ENCODE measurements around the gene PPP2R5C. TPM values are rescaled to one million over a fixed set of nuclear protein-coding genes. Genes with fewer than 3 reads are reported as not detected.

PPP2R5C gene
- total RNA-seq, 2 donors from 2014 or later: 282 to 355 TPM

DNA sequence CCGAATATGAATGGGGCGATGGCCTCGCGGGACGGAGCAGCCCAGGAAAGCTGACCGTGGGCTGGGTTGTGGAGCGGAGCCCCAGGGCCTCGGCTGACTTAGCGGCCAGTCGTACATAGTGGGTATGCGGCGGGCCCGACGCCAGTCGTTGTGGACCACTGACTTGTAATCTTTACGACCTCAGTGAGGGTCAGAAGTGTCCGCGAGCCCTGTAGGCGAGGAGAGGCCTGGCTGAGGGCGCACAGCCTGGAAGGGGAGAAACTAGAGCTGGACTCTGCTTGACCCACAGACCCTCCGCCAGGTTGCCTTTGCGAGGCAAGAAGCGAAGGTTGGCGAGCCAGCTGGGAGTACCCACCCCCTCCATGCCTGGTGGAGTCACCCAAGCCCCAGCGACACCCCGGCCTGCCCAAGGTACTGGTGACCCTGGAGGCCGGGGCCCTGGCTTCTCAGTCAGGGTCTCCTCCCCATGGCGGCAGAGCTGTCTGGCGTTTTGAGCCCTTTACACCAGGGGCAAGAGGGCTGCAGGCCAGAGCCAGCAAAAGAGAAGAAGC lies 187.2 kb downstream of the PPP2R5C start:
- ATAC-seq (no peak), DNase-seq (ENCODE audit: low spot score in 2 of 2) (no peak)
- Mint-ChIP-seq H3K9me3 (no peaks in the 10 kb centered on the region), H3K36me3 (peaks cover 6 to 15% of the 10 kb centered on the region in 2 donors), H3K27ac (peak overlapping the region; percentile 95 to 98)

DNA sequence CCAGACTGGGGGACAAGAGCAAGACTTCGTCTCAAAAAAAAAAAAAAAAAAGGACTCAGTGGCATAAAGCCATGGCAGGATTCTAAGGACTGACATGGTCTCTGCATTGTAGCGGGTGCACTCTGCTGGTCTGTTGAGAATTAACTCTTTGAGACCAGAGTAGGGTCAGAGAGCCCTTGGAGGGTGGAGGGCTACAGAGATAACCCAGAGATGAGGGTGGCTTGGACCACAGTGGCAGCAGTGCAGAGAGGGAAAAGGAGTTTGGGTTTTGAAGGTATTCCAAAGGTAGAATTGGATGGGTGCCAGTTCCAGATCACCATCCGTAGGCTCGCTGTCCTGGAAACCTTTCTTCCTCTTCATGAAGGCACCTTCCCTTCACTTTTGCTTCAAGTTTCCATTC lies 188.6 kb downstream of the PPP2R5C start:
- DNase-seq (ENCODE audit: low spot score in 2 of 2) (no peak), ATAC-seq (no peak)
- Mint-ChIP-seq H3K36me3 (peaks cover 6 to 15% of the 10 kb centered on the region in 2 donors), H3K9me3 (no peaks in the 10 kb centered on the region), H3K27ac (peak overlapping the region in 1 of 2 donors; percentile 95)

DNA sequence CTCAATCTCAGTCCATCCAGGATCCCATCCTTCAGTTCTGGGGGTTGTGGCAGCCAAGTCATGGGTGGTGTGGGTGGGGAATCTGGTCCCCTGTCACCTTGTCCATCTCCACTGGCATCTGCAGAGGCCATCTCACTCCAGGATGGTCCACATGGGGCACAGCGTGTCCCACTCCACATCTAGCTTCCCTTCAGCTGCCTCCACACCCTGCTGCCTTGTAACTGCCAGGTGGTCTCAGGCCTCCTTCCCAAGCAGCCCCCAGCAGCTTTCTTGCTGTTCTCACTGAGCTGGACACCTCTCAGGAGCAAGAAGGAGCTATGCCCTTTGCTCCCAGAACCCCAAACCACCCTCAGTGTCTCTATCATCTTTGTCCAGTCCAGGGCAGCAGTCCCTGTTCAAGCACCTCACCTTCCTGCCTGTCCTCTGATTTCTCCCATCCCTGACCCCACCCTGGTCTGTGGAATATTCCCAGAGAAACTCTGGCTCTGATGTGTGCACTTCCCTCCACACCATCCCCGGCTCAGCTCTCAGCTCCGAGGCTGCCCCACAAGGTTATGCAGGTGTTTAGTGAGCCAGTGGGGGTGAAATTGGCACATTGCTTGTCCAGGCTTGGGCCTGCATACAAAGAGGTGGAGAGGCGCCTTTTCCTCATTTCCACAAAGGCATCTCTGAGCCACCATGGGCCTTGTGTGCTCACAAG lies 189.2 kb downstream of the PPP2R5C start:
- H3K36me3 Mint-ChIP-seq: peaks cover 6 to 15% of the 10 kb centered on the region in 2 donors
- ATAC-seq: no peak
- peak overlapping the region; percentile 22 to 95 for H3K27ac Mint-ChIP-seq

GRCh38 chr14:101953151-101953550 lies 191.6 kb downstream of the PPP2R5C start:
- peak in 1 of 2 donors; percentile 49 for DNase-seq (ENCODE audit: low spot score in 2 of 2)
- Mint-ChIP-seq H3K9me3 (no peaks in the 10 kb centered on the region), H3K36me3 (peaks cover 4 to 6% of the 10 kb centered on the region in 2 donors), H3K27ac (no peak overlapping the region)
- ATAC-seq: no peak

More for the DNA sequence above, 189.2 kb downstream of the PPP2R5C start:
- peak in 1 of 2 donors; percentile 53 for DNase-seq (ENCODE audit: low spot score in 2 of 2)
- H3K9me3 Mint-ChIP-seq: no peaks in the 10 kb centered on the region

GRCh38 chr14:101954501-101954900 lies 193.0 kb downstream of the PPP2R5C start:
- ATAC-seq (no peak), DNase-seq (ENCODE audit: low spot score in 2 of 2) (peak in 1 of 2 donors; percentile 13)
- H3K27ac Mint-ChIP-seq: no peak overlapping the region
- no peaks in the 10 kb centered on the region for H3K9me3 Mint-ChIP-seq
- H3K36me3 Mint-ChIP-seq: no peaks in the 10 kb centered on the region

DNA sequence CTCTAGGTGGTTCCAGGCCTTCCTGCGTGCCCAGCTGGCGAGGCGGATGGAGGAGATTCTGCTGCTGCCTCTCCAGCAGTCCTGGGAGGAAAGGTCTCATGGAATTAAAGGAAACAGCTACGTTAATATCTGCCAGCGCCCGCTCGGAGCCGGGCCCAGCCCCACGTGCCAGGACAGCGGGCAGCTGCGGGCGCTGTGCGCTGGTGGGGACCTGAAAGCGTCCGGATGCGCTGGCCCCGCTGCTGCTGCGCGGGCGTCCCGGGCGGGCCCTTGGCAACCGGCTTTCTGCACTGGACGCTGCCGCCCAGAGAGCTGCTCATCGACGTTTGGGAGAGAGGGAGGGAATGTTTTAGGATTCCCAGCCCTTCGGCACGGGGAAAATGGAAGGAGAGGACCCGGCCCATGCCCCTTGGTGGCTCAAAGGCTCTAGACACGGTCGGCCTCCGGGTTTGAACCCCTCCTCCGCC lies 194.2 kb downstream of the PPP2R5C start:
- Mint-ChIP-seq H3K9me3 (no peaks in the 10 kb centered on the region), H3K36me3 (no peaks in the 10 kb centered on the region), H3K27ac (no peak overlapping the region)
- DNase-seq (ENCODE audit: low spot score in 2 of 2): no peak
- ATAC-seq: no peak

DNA sequence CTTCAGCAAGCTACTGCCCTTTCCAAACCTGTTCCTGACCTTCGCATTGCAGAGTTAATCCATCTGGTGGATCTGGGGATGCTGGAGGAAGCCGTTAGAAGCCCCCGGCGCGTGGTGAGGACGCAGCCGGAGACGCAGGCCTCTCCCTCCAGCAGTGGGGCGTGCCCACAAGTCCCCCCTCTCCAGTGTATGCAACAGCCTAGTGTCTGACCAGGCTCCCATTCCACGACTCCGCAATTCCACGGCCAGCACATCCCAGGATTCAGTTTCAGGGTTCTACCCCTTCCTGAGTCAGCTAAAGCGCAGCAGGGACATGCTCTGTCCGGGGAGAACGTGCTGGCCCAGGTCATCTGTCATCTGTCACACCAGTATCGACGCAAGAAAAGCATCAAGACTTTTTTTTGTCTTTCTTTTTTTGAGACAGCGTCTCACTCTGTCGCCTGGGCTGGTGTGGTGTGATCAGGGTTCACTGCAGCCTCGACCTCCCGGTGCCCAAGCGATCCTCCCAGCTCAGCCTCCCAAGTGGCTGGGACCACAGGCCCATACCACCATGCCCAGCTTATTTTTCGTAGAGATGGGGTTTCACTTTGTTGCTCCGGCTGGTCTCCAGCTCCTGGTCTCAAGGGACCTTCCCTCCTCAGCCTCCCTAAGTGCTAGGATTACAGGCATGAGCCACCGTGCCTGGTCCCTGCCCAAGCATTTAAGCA lies 194.8 kb downstream of the PPP2R5C start:
- Mint-ChIP-seq H3K36me3 (no peaks in the 10 kb centered on the region), H3K9me3 (no peaks in the 10 kb centered on the region), H3K27ac (no peak overlapping the region)
- no peak for DNase-seq (ENCODE audit: low spot score in 2 of 2)
- ATAC-seq: no peak

GRCh38 chr14:101957406-101958234 lies 196.1 kb downstream of the PPP2R5C start:
- no peak for DNase-seq (ENCODE audit: low spot score in 2 of 2)
- H3K27ac Mint-ChIP-seq: no peak overlapping the region
- no peaks in the 10 kb centered on the region for H3K9me3 Mint-ChIP-seq
- no peaks in the 10 kb centered on the region for H3K36me3 Mint-ChIP-seq
- no peak for ATAC-seq

GRCh38 chr14:101958418-101959180 lies 197.1 kb downstream of the PPP2R5C start:
- Mint-ChIP-seq H3K36me3 (no peaks in the 10 kb centered on the region), H3K9me3 (no peaks in the 10 kb centered on the region), H3K27ac (no peak overlapping the region)
- DNase-seq (ENCODE audit: low spot score in 2 of 2) (no peak), ATAC-seq (no peak)

- no peaks in the 10 kb centered on the region for H3K9me3 Mint-ChIP-seq
- no peaks in the 10 kb centered on the region for H3K36me3 Mint-ChIP-seq
- no peak for DNase-seq (ENCODE audit: low spot score in 2 of 2)
- peak overlapping the region in 1 of 2 donors; percentile 53 for H3K27ac Mint-ChIP-seq
- no peak for ATAC-seq
These were observed 197.8 kb downstream of the PPP2R5C start for GRCh38 chr14:101959277-101959676.

GRCh38 chr14:101960225-101960624 lies 198.7 kb downstream of the PPP2R5C start:
- H3K9me3 Mint-ChIP-seq: no peaks in the 10 kb centered on the region
- no peak overlapping the region for H3K27ac Mint-ChIP-seq
- peak in 1 of 2 donors; percentile 57 for DNase-seq (ENCODE audit: low spot score in 2 of 2)
- H3K36me3 Mint-ChIP-seq: no peaks in the 10 kb centered on the region
- no peak for ATAC-seq

- ATAC-seq (peak; percentile 17 to 30), DNase-seq (ENCODE audit: low spot score in 2 of 2) (peak; percentile 73)
- Mint-ChIP-seq H3K9me3 (no peaks in the 10 kb centered on the region), H3K36me3 (no peaks in the 10 kb centered on the region), H3K27ac (no peak overlapping the region)
These were observed 199.7 kb downstream of the PPP2R5C start for GRCh38 chr14:101961011-101961721.

GRCh38 chr14:101961746-101962502 lies 200.4 kb downstream of the PPP2R5C start:
- no peak for DNase-seq (ENCODE audit: low spot score in 2 of 2)
- no peak for ATAC-seq
- H3K27ac Mint-ChIP-seq: no peak overlapping the region
- H3K9me3 Mint-ChIP-seq: no peaks in the 10 kb centered on the region
- H3K36me3 Mint-ChIP-seq: no peaks in the 10 kb centered on the region

DNA sequence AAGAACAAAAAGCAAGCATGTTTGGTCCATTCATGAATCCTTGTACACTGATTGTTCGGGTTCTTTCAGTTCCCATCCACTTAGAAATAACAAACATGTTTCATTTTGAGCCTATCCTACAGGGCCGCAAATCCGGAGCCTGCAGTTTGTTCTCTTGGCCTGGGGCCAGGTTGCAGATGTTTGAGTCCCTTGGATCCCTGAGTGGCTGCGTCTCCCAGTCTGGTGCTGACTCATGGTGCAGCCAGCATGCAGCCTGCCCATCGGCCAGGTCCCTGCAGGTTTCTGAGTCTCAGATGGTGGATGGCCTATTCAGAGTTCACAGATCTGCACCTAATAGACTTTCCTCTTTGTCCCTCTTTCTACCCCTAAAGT lies 201.0 kb downstream of the PPP2R5C start:
- H3K9me3 Mint-ChIP-seq: no peaks in the 10 kb centered on the region

DNA sequence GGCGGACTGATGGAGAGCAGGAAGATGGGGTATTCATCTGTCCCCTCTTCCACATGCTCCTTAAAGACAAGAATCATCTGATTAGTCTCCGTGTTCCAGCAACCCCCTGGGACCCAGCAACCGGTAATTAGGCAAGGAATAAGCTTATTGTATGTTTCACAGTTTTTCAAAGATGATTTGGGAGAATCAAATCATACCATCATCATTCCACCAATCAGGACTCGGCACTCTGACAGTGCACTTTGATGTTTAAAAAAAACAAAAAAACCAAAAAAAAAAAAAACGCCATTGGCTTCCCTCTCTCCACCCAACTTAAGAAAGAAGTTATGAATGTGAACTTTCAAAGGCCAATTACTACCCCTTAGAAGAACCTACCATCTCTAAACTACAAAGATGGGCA lies 201.5 kb downstream of the PPP2R5C start:
- no peak overlapping the region for H3K27ac Mint-ChIP-seq
- no peak for ATAC-seq
- no peak for DNase-seq (ENCODE audit: low spot score in 2 of 2)
- H3K36me3 Mint-ChIP-seq: peaks cover 0 to 4% of the 10 kb centered on the region in 2 donors
- no peaks in the 10 kb centered on the region for H3K9me3 Mint-ChIP-seq

More for the DNA sequence above, 201.0 kb downstream of the PPP2R5C start:
- ATAC-seq (no peak), DNase-seq (ENCODE audit: low spot score in 2 of 2) (no peak)
- H3K36me3 Mint-ChIP-seq: no peaks in the 10 kb centered on the region
- no peak overlapping the region for H3K27ac Mint-ChIP-seq

Data from activated naive CD4-positive, alpha-beta T cell treated with anti-CD3 and anti-CD28 coated beads, Interleukin-2, amount 50 U/mL, for 72 hours (primary cell).